ENCODE results near the gene HJURP.

HJURP gene

GRCh38 chr2:233841183-233841582 is 13.2 kb downstream of the HJURP start:
- TF ChIP-seq GATA3 (IDR thresholded peaks at IDR 0.05; ENCODE audit: low read depth, low read length) (no peak), GATA2 (IDR thresholded peaks at IDR 0.05; ENCODE audit: low read depth, low read length) (no peak)

- TF ChIP-seq GATA2 (IDR thresholded peaks at IDR 0.05; ENCODE audit: low read depth, low read length) (no peak), GATA3 (IDR thresholded peaks at IDR 0.05; ENCODE audit: low read depth, low read length) (no peak)
Measured at GRCh38 chr2:233840520-233840919, 13.8 kb downstream of the HJURP start.

GRCh38 chr2:233839447-233839820 is 14.9 kb downstream of the HJURP start:
- TF ChIP-seq GATA3 (IDR thresholded peaks at IDR 0.05; ENCODE audit: low read depth, low read length) (no peak), GATA2 (IDR thresholded peaks at IDR 0.05; ENCODE audit: low read depth, low read length) (no peak)

- TF ChIP-seq GATA3 (IDR thresholded peaks at IDR 0.05; ENCODE audit: low read depth, low read length) (no peak), GATA2 (IDR thresholded peaks at IDR 0.05; ENCODE audit: low read depth, low read length) (no peak)
Measured at GRCh38 chr2:233838726-233839446, 15.4 kb downstream of the HJURP start.

DNA sequence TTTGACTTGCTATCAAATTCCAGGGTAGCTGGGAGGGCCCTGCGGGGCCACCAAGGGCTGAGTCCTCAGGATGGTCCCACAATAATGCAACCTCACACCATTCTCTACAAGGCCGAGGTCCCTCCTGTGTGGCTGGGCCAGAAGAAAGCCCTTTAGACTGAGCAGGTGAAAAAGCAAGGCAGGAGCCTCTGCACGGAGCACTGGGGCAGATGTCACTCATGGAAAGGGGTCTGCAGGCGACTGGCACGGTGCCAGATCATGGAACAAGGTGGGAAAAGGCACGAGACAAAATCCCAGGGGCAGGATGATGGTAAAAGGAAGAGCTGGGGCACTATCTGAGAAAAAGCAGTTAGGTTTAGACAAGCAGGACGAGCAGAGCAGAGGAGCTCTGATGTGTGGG is 16.1 kb downstream of the HJURP start:
- TF ChIP-seq GATA3 (IDR thresholded peaks at IDR 0.05; ENCODE audit: low read depth, low read length) (no peak), GATA2 (IDR thresholded peaks at IDR 0.05; ENCODE audit: low read depth, low read length) (no peak)

- TF ChIP-seq GATA2 (IDR thresholded peaks at IDR 0.05; ENCODE audit: low read depth, low read length) (peak; percentile 51), GATA3 (IDR thresholded peaks at IDR 0.05; ENCODE audit: low read depth, low read length) (no peak)
Measured at GRCh38 chr2:233837694-233838229, 16.6 kb downstream of the HJURP start.

DNA sequence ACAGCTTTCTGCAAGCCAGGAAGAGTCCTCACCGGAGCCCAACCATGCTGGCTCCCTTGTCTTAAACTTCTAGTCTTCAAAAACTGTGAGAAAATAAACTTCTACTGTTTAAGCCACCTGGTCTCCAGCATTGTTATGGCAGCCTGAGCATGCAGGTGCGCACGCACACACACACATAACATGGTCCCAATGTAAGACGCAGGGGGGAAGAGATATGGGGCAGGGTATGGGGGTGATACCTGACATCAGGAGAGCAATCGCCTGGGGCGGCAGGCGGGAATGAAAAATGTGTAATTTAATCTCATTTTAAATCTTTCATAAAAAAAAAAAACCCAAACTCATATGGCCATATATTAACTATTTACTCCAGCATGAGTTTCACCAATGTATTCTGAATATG is 18.0 kb downstream of the HJURP start:
- no peak for TF ChIP-seq GATA3 (IDR thresholded peaks at IDR 0.05; ENCODE audit: low read depth, low read length)
- TF ChIP-seq GATA2 (IDR thresholded peaks at IDR 0.05; ENCODE audit: low read depth, low read length) = no peak

DNA sequence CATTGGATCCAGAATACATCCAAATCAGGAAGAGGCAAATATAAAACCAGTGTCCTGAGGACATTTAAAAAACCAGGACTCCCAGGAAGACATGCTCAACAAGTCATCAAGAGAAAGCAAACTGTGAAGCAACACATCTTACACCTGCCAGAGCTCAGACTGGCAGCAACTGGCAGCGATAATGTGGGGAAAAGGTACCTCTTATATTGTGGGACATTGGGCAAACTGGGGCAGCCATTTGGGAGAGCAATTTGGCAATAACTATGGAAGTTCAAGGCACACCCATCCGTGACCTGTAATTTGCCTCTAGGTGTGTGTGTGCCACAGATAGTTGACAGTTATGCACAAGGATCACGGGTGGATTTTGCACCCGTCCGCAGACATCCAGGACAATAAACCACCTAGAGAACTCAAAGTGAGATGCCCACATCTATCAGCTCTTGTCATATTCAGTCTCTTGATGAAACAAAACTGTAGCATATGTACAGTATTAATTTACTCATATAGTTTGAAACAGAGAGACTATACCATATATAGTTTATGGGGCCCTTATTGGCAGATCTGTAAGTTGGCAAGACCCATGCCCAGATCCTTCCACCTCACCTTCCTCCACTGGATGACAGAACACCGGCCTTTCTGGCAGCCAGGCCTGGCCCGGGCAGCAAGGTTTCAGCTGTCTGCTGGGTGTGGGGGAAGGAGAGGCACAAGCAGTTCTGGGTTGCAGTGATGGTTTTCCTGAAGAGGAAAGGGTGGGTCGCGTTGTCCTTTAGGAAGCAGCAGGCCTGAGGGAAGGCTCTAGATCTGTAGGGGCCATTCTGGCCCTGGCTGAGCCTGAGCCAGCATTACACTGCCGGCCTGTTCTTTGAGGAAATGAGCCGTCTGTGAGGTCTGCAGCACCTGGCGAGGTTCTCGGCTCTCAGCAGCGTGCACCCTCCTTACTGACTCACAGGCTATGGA is 18.8 kb downstream of the HJURP start:
- TF ChIP-seq GATA2 (IDR thresholded peaks at IDR 0.05; ENCODE audit: low read depth, low read length) (no peak), GATA3 (IDR thresholded peaks at IDR 0.05; ENCODE audit: low read depth, low read length) (no peak)

DNA sequence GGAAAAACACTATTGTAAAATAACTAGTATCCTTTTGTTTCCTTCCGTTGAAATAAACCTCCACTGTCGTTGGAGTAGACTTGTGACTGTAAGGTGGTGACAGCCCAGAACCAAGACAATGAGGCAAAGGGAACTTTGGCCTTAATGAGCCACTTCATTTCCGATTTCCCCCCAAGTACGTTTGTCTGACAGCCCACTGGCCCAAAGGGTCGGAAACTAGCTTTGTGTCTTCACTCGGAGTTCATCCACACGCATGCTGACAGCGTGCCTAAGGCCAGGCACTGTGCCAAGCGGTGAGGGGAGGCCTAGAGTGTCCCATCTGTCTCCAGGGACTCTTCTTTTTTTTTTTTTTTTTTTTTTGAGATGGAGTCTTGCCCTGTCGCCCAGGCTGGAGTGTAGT is 21.0 kb downstream of the HJURP start:
- TF ChIP-seq GATA2 (IDR thresholded peaks at IDR 0.05; ENCODE audit: low read depth, low read length) = no peak
- TF ChIP-seq GATA3 (IDR thresholded peaks at IDR 0.05; ENCODE audit: low read depth, low read length) = no peak

GRCh38 chr2:233832869-233833311 is 21.4 kb downstream of the HJURP start:
- no peak for TF ChIP-seq GATA3 (IDR thresholded peaks at IDR 0.05; ENCODE audit: low read depth, low read length)
- no peak for TF ChIP-seq GATA2 (IDR thresholded peaks at IDR 0.05; ENCODE audit: low read depth, low read length)

DNA sequence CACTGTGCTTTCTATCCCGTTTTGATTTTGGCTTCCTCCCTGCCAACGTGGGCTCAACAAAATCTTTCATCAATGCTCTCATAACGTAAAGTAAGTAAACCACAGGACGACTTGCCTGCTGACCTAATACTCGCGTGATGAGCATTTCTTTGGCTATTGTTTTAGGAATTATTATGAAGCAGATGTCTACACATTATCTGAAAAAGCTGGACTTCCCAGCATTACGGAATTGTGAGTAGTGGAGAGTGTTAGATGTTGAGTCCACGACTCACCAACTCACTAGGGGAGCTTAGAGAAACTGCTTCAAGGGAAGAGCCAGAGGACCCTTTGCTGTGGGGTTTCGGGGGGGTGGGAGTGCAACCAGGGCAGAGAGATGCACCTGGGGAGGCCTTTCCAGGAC is 21.9 kb downstream of the HJURP start:
- TF ChIP-seq GATA2 (IDR thresholded peaks at IDR 0.05; ENCODE audit: low read depth, low read length) (no peak), GATA3 (IDR thresholded peaks at IDR 0.05; ENCODE audit: low read depth, low read length) (no peak)

DNA sequence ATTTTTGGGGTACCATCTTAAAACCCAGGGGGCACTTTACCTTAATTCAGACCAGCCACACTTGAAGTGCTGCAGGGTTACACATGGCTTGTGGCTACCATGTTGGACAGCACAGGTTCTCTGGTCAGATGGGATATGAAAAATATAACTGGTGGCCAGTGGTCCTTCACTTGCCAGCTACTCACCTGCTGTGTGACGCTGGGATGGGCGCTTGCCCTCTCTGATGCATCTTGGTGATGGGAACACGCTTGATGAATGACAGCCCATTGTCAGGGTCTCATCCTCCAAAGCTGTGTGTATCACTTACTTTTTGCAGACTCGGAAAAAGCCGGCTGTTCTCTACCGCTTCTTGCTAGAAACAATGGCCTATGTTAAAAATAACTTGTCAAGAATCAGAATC is 22.5 kb downstream of the HJURP start:
- TF ChIP-seq GATA3 (IDR thresholded peaks at IDR 0.05; ENCODE audit: low read depth, low read length) = no peak
- no peak for TF ChIP-seq GATA2 (IDR thresholded peaks at IDR 0.05; ENCODE audit: low read depth, low read length)

GRCh38 chr2:233831011-233831721 is 23.2 kb downstream of the HJURP start:
- no peak for TF ChIP-seq GATA3 (IDR thresholded peaks at IDR 0.05; ENCODE audit: low read depth, low read length)
- TF ChIP-seq GATA2 (IDR thresholded peaks at IDR 0.05; ENCODE audit: low read depth, low read length) = no peak

All from SH-SY5Y (cell line).